Activated naive CD8-positive, alpha-beta T cell treated with anti-CD3 and anti-CD28 coated beads, Interleukin-2, amount 10 ng/mL, durations not matched to agents 7 days and 5 days (primary cell): Measurements from ENCODE around the gene HOXB6. TPM values are rescaled to one million over a fixed set of nuclear protein-coding genes. Genes with fewer than 3 reads are reported as not detected.

ENCODE experiments used
- ATAC-seq: fragments of 150-1000 bp; cut with Tn5 transposase; one replicate; pipeline ENCODE4 v1.10.0; 2021; ENCODE audit warnings: low read depth, moderate library complexity
- POLR2A ChIA-PET: fragments of 350-600 bp; sonication (Branson Sonifier 250); formaldehyde crosslinking; loops from one replicate; lab custom pipeline; 2021; ENCODE audit warnings: antibody characterized with exemption; lab: Charles Lee
- DNase-seq: peaks from one replicate; pipeline ENCODE4 v3.0.0; 2021
- H3K27ac Mint-ChIP-seq: one replicate; pipeline ENCODE4 v1.8.0; 2022; ENCODE audit warnings: mild to moderate bottlenecking, mixed read lengths
- H3K27me3 Mint-ChIP-seq: one replicate; pipeline ENCODE4 v1.8.0; 2022; ENCODE audit warnings: mild to moderate bottlenecking, moderate library complexity, mixed read lengths
- H3K36me3 Mint-ChIP-seq: one replicate; pipeline ENCODE4 v1.8.0; 2021; ENCODE audit warnings: mild to moderate bottlenecking, mixed read lengths
- H3K4me1 Mint-ChIP-seq: one replicate; pipeline ENCODE4 v1.8.0; 2021; ENCODE audit warnings: mixed read lengths
- H3K4me3 Mint-ChIP-seq: one replicate; pipeline ENCODE4 v1.8.0; 2022; ENCODE audit warnings: mild to moderate bottlenecking, moderate library complexity, mixed read lengths
- H3K9me3 Mint-ChIP-seq: one replicate; pipeline ENCODE4 v1.8.0; 2021; ENCODE audit warnings: mixed read lengths
- total RNA-seq, 2 experiments: library from RNA; stranded (reverse); gene quantifications; one replicate each; pipeline ENCODE4 v1.2.3, GENCODE V29; 2021

Gene HOXB6
- total RNA-seq, 2 experiments from 2014 or later = not detected

- Mint-ChIP-seq H3K27ac (no peak overlapping the region), H3K27me3 (peaks cover 94% of the 10 kb centered on the region), H3K4me1 (peaks cover 15% of the 10 kb centered on the region), H3K4me3 (no peak overlapping the region), H3K36me3 (no peaks in the 10 kb centered on the region), H3K9me3 (no peaks in the 10 kb centered on the region)
- ATAC-seq = no peak
- peak; percentile 27 for DNase-seq
- POLR2A ChIA-PET = no interaction called here
Observed at GRCh38 chr17:48630925-48631692, 26.3 kb upstream of the HOXB6 start.

DNA sequence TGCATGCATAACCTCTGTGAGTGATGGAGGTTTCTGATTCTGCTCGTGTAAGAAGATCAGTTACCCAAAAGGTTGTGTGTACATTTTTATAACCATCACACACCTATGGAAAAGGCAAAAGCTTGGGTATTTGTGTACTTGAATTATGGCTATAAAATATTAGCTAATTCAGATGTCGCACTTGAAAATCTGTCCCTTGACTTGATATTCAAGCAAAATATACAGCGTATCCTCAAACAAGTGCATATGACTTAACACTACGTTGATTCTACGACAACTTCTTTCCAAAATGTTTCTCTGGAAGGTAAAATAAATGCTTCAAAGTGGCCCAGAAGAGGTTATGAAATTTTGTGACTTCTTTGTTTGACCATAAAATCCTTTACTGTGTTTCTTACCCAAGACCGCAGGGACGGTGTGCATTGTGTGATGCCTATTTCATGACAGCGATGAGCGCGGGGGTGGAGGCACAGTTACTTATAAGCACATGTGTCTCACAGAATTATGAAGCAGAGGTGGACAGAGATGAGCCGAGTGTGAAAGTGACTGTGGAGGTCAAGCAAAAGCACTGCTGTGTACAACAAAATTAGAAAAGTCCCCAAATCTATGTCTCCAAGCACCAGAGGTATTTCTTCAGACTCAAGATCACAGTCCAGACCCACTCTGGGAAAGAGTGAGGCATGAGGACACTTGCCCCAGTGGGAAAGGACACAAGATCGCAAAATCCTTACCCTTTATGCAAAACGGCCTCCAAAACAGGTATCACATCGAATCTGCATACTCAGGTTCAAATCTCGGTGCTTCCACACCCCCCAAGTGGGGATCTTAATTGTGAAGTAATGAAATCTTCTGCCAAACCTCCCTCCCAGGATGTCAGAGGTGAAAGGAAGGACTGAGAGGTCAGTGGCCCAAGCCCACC, 25.5 kb upstream of the HOXB6 start:
- Mint-ChIP-seq H3K4me3 (no peak overlapping the region), H3K4me1 (peaks cover 16% of the 10 kb centered on the region), H3K27ac (no peak overlapping the region), H3K36me3 (no peaks in the 10 kb centered on the region), H3K9me3 (no peaks in the 10 kb centered on the region), H3K27me3 (peaks cover 90% of the 10 kb centered on the region)
- no peak for DNase-seq
- ATAC-seq = no peak
- POLR2A ChIA-PET = no interaction called here

GRCh38 chr17:48629411-48629759, 24.6 kb upstream of the HOXB6 start:
- Mint-ChIP-seq H3K9me3 (no peaks in the 10 kb centered on the region), H3K4me3 (no peak overlapping the region), H3K27me3 (peaks cover 85% of the 10 kb centered on the region), H3K27ac (no peak overlapping the region), H3K36me3 (no peaks in the 10 kb centered on the region), H3K4me1 (peaks cover 16% of the 10 kb centered on the region)
- DNase-seq (no peak), ATAC-seq (no peak)
- POLR2A ChIA-PET = no interaction called here

- no peak overlapping the region for H3K4me3 Mint-ChIP-seq
- peaks cover 85% of the 10 kb centered on the region for H3K27me3 Mint-ChIP-seq
- DNase-seq (no peak), ATAC-seq (no peak)
- no peaks in the 10 kb centered on the region for H3K36me3 Mint-ChIP-seq
- POLR2A ChIA-PET = no interaction called here
- peaks cover 14% of the 10 kb centered on the region for H3K4me1 Mint-ChIP-seq
- H3K9me3 Mint-ChIP-seq = no peaks in the 10 kb centered on the region
- no peak overlapping the region for H3K27ac Mint-ChIP-seq
Observed at GRCh38 chr17:48628649-48629410, 24.0 kb upstream of the HOXB6 start.

- Mint-ChIP-seq H3K27me3 (peaks cover 86% of the 10 kb centered on the region), H3K36me3 (no peaks in the 10 kb centered on the region), H3K27ac (no peak overlapping the region), H3K9me3 (no peaks in the 10 kb centered on the region), H3K4me1 (peaks cover 13% of the 10 kb centered on the region), H3K4me3 (no peak overlapping the region)
- DNase-seq (no peak), ATAC-seq (no peak)
- POLR2A ChIA-PET = no interaction called here
Observed at GRCh38 chr17:48627623-48628521, 23.1 kb upstream of the HOXB6 start.

- Mint-ChIP-seq H3K4me1 (peaks cover 12% of the 10 kb centered on the region), H3K27ac (no peak overlapping the region), H3K36me3 (no peaks in the 10 kb centered on the region), H3K4me3 (peak overlapping the region; percentile 85), H3K27me3 (peaks cover 86% of the 10 kb centered on the region), H3K9me3 (no peaks in the 10 kb centered on the region)
- no peak for DNase-seq
- no peak for ATAC-seq
- POLR2A ChIA-PET = interaction anchor here (0.7 kb wide), 1 partner anchor 26 kb away, joined by 3 read pairs; no protein-coding TSS in a partner anchor
Observed at GRCh38 chr17:48627118-48627597, 22.4 kb upstream of the HOXB6 start.

- POLR2A ChIA-PET = interaction anchor here (0.7 to 1.9 kb wide), 3 partner anchors 10 to 25 kb away, joined by 3 to 6 read pairs (median 5); no protein-coding TSS in a partner anchor
- no peaks in the 10 kb centered on the region for H3K9me3 Mint-ChIP-seq
- peaks cover 12% of the 10 kb centered on the region for H3K4me1 Mint-ChIP-seq
- H3K36me3 Mint-ChIP-seq = no peaks in the 10 kb centered on the region
- peak within 1 kb of the TSS; percentile 85 for H3K4me3 Mint-ChIP-seq
- H3K27me3 Mint-ChIP-seq = peaks cover 88% of the 10 kb centered on the region
- H3K27ac Mint-ChIP-seq = peak within 1 kb of the TSS; percentile 87
- peak; percentile 35 for ATAC-seq
- DNase-seq = peak; percentile 62
Observed at GRCh38 chr17:48626245-48627117, 21.7 kb upstream of the HOXB6 start, which contains the start of gene HOXB9. Gene HOXB9, minus strand, starts transcription at chr17:48626358. Its CDS starts 89 bp downstream, at chr17:48626269.

- peak; percentile 67 for DNase-seq
- Mint-ChIP-seq H3K9me3 (no peaks in the 10 kb centered on the region), H3K27ac (peak overlapping the region; percentile 17), H3K4me1 (peaks cover 12% of the 10 kb centered on the region), H3K36me3 (no peaks in the 10 kb centered on the region), H3K27me3 (peaks cover 87% of the 10 kb centered on the region), H3K4me3 (peak overlapping the region; percentile 85)
- peak; percentile 62 for ATAC-seq
- POLR2A ChIA-PET = interaction anchor here (1.9 kb wide), 2 partner anchors 11 to 12 kb away, joined by 5 to 6 read pairs; no protein-coding TSS in a partner anchor
Observed at GRCh38 chr17:48625495-48626244, 20.9 kb upstream of the HOXB6 start.

DNA sequence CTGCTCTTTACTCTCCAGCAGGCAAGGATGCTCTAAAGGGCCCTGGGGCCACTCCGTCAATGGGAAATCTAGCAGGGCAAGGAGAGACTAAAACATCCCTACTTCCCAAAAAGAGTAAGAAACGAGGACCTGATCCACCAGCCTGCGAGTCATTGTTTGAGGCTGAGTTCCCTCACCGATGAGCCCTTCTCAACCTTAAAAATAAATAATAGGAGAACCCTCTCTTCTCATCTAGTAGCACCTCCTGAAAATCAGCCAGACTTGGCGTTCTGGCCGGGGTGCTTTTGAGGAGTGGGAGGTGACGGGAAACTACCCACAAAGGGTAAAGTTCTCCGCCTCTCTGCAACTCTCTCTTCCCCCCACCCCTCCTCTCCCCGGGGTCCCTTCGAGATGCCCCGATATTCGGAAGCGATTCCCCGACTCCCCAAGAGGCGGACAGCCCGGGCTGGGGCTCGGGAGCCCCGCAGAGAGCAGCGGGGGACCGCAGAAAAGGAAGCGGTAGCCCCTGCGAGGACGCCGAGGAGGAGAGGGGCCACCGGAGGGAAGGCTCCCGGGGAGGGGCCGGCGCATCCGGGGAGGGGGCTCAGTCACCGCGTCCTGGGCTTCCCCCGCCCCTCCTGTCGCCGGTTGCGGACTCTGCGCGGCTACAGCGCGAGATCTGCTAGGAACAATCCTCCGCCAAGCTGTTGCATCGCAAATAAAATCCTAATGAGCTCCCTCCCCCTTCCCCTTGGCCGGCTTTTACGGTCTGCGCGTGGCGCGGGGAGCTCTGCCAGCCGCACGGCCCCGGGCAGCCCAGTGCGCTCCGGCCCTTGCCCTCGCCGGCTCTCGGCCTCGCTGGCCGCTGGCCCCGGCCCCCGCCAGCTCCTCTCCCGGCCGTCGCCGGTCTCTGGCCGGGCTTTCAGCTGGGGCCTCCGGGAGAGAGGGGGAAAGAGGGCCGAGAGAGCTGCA, 20.0 kb upstream of the HOXB6 start:
- peak; percentile 52 for DNase-seq
- no peak for ATAC-seq
- no peak overlapping the region for H3K27ac Mint-ChIP-seq
- peaks cover 12% of the 10 kb centered on the region for H3K4me1 Mint-ChIP-seq
- no peaks in the 10 kb centered on the region for H3K36me3 Mint-ChIP-seq
- H3K9me3 Mint-ChIP-seq = no peaks in the 10 kb centered on the region
- POLR2A ChIA-PET = interaction anchor here (1.9 kb wide), 2 partner anchors 11 kb away, joined by 5 to 6 read pairs; no protein-coding TSS in a partner anchor
- peaks cover 85% of the 10 kb centered on the region for H3K27me3 Mint-ChIP-seq
- H3K4me3 Mint-ChIP-seq = peak overlapping the region; percentile 85

DNA sequence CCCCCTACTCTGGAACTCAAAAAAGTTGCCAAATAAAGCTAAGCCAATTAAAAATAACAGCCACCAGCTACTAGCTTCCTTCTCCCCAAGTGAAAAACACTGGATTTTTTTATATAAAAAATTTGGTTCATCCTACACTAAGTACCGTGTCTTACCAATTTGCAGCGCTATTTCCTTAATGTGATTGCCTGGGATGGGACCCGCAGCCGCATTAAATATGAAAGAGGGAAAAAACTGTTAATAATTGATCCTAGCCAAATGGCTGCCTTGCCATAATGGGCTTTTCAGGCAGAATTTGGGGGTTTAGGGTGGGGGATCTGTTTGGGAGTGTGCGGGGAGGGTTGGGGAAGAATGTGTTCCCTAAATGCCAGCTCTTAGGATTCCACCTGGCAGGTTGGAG, 19.3 kb upstream of the HOXB6 start:
- Mint-ChIP-seq H3K27ac (no peak overlapping the region), H3K36me3 (no peaks in the 10 kb centered on the region), H3K4me3 (no peak overlapping the region), H3K4me1 (peaks cover 13% of the 10 kb centered on the region), H3K9me3 (no peaks in the 10 kb centered on the region), H3K27me3 (peaks cover 84% of the 10 kb centered on the region)
- ATAC-seq (no peak), DNase-seq (no peak)
- POLR2A ChIA-PET = no interaction called here
